Neural cell (in vitro differentiated cells): ENCODE data around the gene CDK12.

Source experiments
- EZH2 ChIP-seq: fragments of 200-600, 300-800 bp; shearing (Covaris generic), sonication (generic); IDR thresholded peaks from 2 replicates; pipeline ENCODE4 v1.6.1; 2014; ENCODE audit warnings: antibody characterized with exemption, low read length, borderline replicate concordance, mild to moderate bottlenecking; ENCODE audit not compliant: insufficient read depth, poor library complexity, severe bottlenecking
- TAF1 ChIP-seq: IDR thresholded peaks from 2 replicates; pipeline ENCODE4 v1.6.1; 2012; ENCODE audit warnings: low read depth
- TF ChIP-seq, protein P1 (sequence below): IDR thresholded peaks from 2 replicates; pipeline ENCODE4 v1.6.1; 2012; ENCODE audit warnings: borderline replicate concordance

- TF ChIP-seq, protein P1, sequence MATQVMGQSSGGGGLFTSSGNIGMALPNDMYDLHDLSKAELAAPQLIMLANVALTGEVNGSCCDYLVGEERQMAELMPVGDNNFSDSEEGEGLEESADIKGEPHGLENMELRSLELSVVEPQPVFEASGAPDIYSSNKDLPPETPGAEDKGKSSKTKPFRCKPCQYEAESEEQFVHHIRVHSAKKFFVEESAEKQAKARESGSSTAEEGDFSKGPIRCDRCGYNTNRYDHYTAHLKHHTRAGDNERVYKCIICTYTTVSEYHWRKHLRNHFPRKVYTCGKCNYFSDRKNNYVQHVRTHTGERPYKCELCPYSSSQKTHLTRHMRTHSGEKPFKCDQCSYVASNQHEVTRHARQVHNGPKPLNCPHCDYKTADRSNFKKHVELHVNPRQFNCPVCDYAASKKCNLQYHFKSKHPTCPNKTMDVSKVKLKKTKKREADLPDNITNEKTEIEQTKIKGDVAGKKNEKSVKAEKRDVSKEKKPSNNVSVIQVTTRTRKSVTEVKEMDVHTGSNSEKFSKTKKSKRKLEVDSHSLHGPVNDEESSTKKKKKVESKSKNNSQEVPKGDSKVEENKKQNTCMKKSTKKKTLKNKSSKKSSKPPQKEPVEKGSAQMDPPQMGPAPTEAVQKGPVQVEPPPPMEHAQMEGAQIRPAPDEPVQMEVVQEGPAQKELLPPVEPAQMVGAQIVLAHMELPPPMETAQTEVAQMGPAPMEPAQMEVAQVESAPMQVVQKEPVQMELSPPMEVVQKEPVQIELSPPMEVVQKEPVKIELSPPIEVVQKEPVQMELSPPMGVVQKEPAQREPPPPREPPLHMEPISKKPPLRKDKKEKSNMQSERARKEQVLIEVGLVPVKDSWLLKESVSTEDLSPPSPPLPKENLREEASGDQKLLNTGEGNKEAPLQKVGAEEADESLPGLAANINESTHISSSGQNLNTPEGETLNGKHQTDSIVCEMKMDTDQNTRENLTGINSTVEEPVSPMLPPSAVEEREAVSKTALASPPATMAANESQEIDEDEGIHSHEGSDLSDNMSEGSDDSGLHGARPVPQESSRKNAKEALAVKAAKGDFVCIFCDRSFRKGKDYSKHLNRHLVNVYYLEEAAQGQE, result no peak
- no peak for TF ChIP-seq TAF1
- no peak for TF ChIP-seq EZH2
These were observed 66.0 kb downstream of the CDK12 start for GRCh38 chr17:39527220-39527813.
